HepG2 (cell line): ENCODE data around the gene GPC2. TPM values are rescaled to one million over a fixed set of nuclear protein-coding genes. Genes with fewer than 3 reads are reported as not detected.
A peak's percentile ranks its signal among the peaks of the same experiment; 100 is the strongest.

Experiments used
- CBX1 ChIP-seq: IDR thresholded peaks from one replicate; pipeline ENCODE4 v1.6.1; 2016; ENCODE audit warnings: antibody characterized with exemption, low read depth
- FOXA1 ChIP-seq, 2 experiments: fragments of 450-650 bp in 1 of 2; sonication (generic) in 1 of 2; formaldehyde crosslinking in 1 of 2; IDR thresholded peaks; 2 replicates each; pipeline versions ENCODE4 v1.4.0 to v1.6.1; 2016 to 2020; ENCODE audit warnings: missing genetic modification reagents in 1 of 2
- HNRNPH1 ChIP-seq: fragments of 200-400 bp; formaldehyde crosslinking; optimal IDR thresholded peaks from 2 replicates; pipeline ENCODE3; 2017; ENCODE audit warnings: mild to moderate bottlenecking, low read depth, low read length
- ISL2 ChIP-seq: sonication (generic); formaldehyde crosslinking; IDR thresholded peaks from 2 replicates; pipeline ENCODE4 v1.5.0; 2020; ENCODE audit warnings: missing genetic modification reagents
- MAF1 ChIP-seq: sonication (generic); formaldehyde crosslinking; IDR thresholded peaks from 2 replicates; pipeline ENCODE4 v1.5.0; 2020; ENCODE audit warnings: missing genetic modification reagents, borderline replicate concordance
- NKX3-1 ChIP-seq: sonication (generic); formaldehyde crosslinking; IDR thresholded peaks from 2 replicates; pipeline ENCODE4 v1.5.0; 2020; ENCODE audit warnings: missing genetic modification reagents
- PHF5A ChIP-seq: IDR thresholded peaks from one replicate; pipeline ENCODE4 v1.6.1; 2018; ENCODE audit warnings: low read depth, missing genetic modification reagents; ENCODE audit not compliant: unreplicated experiment
- SRSF9 ChIP-seq: fragments of 200-400 bp; formaldehyde crosslinking; IDR thresholded peaks from 2 replicates; pipeline ENCODE4 v1.6.1; 2018; ENCODE audit warnings: borderline replicate concordance, mild to moderate bottlenecking, low read depth, low read length; ENCODE audit not compliant: insufficient read depth, poor library complexity, severe bottlenecking
- TCF7L2 ChIP-seq: IDR thresholded peaks from 2 replicates; pipeline ENCODE4 v1.6.1; 2011; ENCODE audit warnings: mild to moderate bottlenecking, low read depth, low read length, moderate library complexity
- ZKSCAN5 ChIP-seq: sonication (generic); formaldehyde crosslinking; IDR thresholded peaks from 2 replicates; pipeline ENCODE4 v1.5.1; 2020; ENCODE audit warnings: mild to moderate bottlenecking, missing genetic modification reagents
- ZNF678 ChIP-seq: sonication (generic); formaldehyde crosslinking; IDR thresholded peaks from 2 replicates; pipeline ENCODE4 v1.4.0; 2020; ENCODE audit warnings: mild to moderate bottlenecking, missing genetic modification reagents
- ZNF800 ChIP-seq: sonication (generic); formaldehyde crosslinking; IDR thresholded peaks from 2 replicates; pipeline ENCODE4 v1.4.0; 2020; ENCODE audit warnings: missing genetic modification reagents
- polyA plus RNA-seq, 8 experiments: library from polyadenylated mRNA; depleted of rRNA in 3 of 8; stranded (reverse) in 7 of 8; unstranded in 1 of 8; fragments of >200 nt; fragmentation: Illumina TruSeq in 4 of 8; extraction: Trizol in 4 of 8; gene quantifications; 2 replicates each; pipeline versions ENCODE4 v1.2.1 to v1.2.3, GENCODE V29; 2011 to 2016; ENCODE audit warnings: low read depth in 4 of 8, missing spikeins in 1 of 8, mixed read lengths in 1 of 8; ENCODE audit not compliant: insufficient read depth in 1 of 8
- total RNA-seq, 5 experiments: library from RNA; depleted of rRNA; stranded (reverse); fragments of >200 nt; fragmentation: Illumina TruSeq; extraction: Trizol; gene quantifications; 2 replicates each; pipeline ENCODE4 v1.2.3, GENCODE V29; 2016; ENCODE audit warnings: low read depth in 1 of 5
- TF ChIP-seq, protein P1 (sequence below): sonication (generic); formaldehyde crosslinking; IDR thresholded peaks from 2 replicates; pipeline ENCODE4 v1.5.0; 2020; ENCODE audit warnings: mild to moderate bottlenecking, missing genetic modification reagents, borderline replicate concordance
- TF ChIP-seq, protein P2 (sequence below): sonication (generic); formaldehyde crosslinking; IDR thresholded peaks from 2 replicates; pipeline ENCODE4 v1.4.0; 2020; ENCODE audit warnings: mild to moderate bottlenecking, missing genetic modification reagents
- TF ChIP-seq, protein P3 (sequence below): sonication (generic); formaldehyde crosslinking; IDR thresholded peaks from 2 replicates; pipeline ENCODE4 v1.4.0; 2020; ENCODE audit warnings: mild to moderate bottlenecking, missing genetic modification reagents, borderline replicate concordance

GPC2 gene
- total and polyA plus RNA-seq, 2 of the 13 experiments (the other 11 are each of a cell fraction or from before 2014, with no cell fraction given): 0.64 to 0.78 TPM

- TF ChIP-seq, protein P1, sequence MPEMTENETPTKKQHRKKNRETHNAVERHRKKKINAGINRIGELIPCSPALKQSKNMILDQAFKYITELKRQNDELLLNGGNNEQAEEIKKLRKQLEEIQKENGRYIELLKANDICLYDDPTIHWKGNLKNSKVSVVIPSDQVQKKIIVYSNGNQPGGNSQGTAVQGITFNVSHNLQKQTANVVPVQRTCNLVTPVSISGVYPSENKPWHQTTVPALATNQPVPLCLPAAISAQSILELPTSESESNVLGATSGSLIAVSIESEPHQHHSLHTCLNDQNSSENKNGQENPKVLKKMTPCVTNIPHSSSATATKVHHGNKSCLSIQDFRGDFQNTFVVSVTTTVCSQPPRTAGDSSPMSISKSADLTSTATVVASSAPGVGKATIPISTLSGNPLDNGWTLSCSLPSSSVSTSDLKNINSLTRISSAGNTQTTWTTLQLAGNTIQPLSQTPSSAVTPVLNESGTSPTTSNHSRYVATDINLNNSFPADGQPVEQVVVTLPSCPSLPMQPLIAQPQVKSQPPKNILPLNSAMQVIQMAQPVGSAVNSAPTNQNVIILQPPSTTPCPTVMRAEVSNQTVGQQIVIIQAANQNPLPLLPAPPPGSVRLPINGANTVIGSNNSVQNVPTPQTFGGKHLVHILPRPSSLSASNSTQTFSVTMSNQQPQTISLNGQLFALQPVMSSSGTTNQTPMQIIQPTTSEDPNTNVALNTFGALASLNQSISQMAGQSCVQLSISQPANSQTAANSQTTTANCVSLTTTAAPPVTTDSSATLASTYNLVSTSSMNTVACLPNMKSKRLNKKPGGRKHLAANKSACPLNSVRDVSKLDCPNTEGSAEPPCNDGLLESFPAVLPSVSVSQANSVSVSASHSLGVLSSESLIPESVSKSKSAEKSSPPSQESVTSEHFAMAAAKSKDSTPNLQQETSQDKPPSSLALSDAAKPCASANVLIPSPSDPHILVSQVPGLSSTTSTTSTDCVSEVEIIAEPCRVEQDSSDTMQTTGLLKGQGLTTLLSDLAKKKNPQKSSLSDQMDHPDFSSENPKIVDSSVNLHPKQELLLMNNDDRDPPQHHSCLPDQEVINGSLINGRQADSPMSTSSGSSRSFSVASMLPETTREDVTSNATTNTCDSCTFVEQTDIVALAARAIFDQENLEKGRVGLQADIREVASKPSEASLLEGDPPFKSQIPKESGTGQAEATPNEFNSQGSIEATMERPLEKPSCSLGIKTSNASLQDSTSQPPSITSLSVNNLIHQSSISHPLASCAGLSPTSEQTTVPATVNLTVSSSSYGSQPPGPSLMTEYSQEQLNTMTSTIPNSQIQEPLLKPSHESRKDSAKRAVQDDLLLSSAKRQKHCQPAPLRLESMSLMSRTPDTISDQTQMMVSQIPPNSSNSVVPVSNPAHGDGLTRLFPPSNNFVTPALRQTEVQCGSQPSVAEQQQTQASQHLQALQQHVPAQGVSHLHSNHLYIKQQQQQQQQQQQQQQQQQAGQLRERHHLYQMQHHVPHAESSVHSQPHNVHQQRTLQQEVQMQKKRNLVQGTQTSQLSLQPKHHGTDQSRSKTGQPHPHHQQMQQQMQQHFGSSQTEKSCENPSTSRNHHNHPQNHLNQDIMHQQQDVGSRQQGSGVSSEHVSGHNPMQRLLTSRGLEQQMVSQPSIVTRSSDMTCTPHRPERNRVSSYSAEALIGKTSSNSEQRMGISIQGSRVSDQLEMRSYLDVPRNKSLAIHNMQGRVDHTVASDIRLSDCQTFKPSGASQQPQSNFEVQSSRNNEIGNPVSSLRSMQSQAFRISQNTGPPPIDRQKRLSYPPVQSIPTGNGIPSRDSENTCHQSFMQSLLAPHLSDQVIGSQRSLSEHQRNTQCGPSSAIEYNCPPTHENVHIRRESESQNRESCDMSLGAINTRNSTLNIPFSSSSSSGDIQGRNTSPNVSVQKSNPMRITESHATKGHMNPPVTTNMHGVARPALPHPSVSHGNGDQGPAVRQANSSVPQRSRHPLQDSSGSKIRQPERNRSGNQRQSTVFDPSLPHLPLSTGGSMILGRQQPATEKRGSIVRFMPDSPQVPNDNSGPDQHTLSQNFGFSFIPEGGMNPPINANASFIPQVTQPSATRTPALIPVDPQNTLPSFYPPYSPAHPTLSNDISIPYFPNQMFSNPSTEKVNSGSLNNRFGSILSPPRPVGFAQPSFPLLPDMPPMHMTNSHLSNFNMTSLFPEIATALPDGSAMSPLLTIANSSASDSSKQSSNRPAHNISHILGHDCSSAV: no peak
- TF ChIP-seq ZNF800 (CRISPR knock-in tag): no peak
- TF ChIP-seq, protein P2, sequence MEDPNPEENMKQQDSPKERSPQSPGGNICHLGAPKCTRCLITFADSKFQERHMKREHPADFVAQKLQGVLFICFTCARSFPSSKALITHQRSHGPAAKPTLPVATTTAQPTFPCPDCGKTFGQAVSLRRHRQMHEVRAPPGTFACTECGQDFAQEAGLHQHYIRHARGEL: no peak
- TF ChIP-seq TCF7L2: no peak
- TF ChIP-seq, protein P3, sequence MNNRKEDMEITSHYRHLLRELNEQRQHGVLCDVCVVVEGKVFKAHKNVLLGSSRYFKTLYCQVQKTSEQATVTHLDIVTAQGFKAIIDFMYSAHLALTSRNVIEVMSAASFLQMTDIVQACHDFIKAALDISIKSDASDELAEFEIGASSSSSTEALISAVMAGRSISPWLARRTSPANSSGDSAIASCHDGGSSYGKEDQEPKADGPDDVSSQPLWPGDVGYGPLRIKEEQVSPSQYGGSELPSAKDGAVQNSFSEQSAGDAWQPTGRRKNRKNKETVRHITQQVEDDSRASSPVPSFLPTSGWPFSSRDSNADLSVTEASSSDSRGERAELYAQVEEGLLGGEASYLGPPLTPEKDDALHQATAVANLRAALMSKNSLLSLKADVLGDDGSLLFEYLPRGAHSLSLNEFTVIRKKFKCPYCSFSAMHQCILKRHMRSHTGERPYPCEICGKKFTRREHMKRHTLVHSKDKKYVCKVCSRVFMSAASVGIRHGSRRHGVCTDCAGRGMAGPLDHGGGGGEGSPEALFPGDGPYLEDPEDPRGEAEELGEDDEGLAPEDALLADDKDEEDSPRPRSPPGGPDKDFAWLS: no peak
- TF ChIP-seq CBX1: no peak
- 0 out of 2 replicates have a peak, but pooled peaks have one; percentile 39 for TF ChIP-seq ZNF678
- TF ChIP-seq ISL2 (CRISPR knock-in tag): no peak
- TF ChIP-seq FOXA1 (IDR thresholded peaks at IDR 0.05): no peak
- no peak for TF ChIP-seq FOXA1 (CRISPR knock-in tag; IDR thresholded peaks at IDR 0.05)
- no peak for TF ChIP-seq NKX3-1 (CRISPR knock-in tag)
- TF ChIP-seq MAF1 (CRISPR knock-in tag): no peak
- TF ChIP-seq ZKSCAN5 (CRISPR knock-in tag): no peak
- TF ChIP-seq SRSF9: no peak
- no peak for TF ChIP-seq HNRNPH1
- no peak for TF ChIP-seq PHF5A (CRISPR knock-in tag)
These were observed 18.7 kb downstream of the GPC2 start, which contains the start of gene TRAPPC14 (continued) for GRCh38 chr7:100158229-100159098.
